DND-41 (cell line): Measurements from ENCODE around the gene ARHGAP24.

Experiments used
- CTCF ChIP-seq: IDR thresholded peaks from 2 replicates; pipeline ENCODE4 v1.5.1; 2012; ENCODE audit warnings: borderline replicate concordance, low read length, moderate library complexity, mild to moderate bottlenecking; ENCODE audit not compliant: poor library complexity, severe bottlenecking; ENCODE audit errors: extremely low read depth
- EZH2 ChIP-seq: IDR thresholded peaks from 3 replicates; pipeline ENCODE4 v1.6.1; 2012; ENCODE audit warnings: borderline replicate concordance, low read depth, mild to moderate bottlenecking, moderate library complexity, low read length, inconsistent platforms; ENCODE audit not compliant: severe bottlenecking

- no peak for TF ChIP-seq EZH2
- no peak for TF ChIP-seq CTCF
Measured at GRCh38 chr4:85688055-85688740, 213.2 kb downstream of the ARHGAP24 start.
